ENCODE measurements around the gene FBXL14. TPM values are rescaled to one million over a fixed set of nuclear protein-coding genes. Genes with fewer than 3 reads are reported as not detected.

Gene FBXL14
- total RNA-seq, 1 donor from 2014 or later, result 16.7 TPM

- H3K9me3 Mint-ChIP-seq, result no peaks in the 10 kb centered on the region
- peaks cover 4% of the 10 kb centered on the region for H3K4me1 Mint-ChIP-seq (ENCODE audit: unreplicated experiment)
- H3K27ac Mint-ChIP-seq, result no peak overlapping the region
- peaks cover 13% of the 10 kb centered on the region for H3K36me3 Mint-ChIP-seq
- no peak for DNase-seq (ENCODE audit: extremely low spot score, unreplicated experiment)
- TF ChIP-seq, protein P1, sequence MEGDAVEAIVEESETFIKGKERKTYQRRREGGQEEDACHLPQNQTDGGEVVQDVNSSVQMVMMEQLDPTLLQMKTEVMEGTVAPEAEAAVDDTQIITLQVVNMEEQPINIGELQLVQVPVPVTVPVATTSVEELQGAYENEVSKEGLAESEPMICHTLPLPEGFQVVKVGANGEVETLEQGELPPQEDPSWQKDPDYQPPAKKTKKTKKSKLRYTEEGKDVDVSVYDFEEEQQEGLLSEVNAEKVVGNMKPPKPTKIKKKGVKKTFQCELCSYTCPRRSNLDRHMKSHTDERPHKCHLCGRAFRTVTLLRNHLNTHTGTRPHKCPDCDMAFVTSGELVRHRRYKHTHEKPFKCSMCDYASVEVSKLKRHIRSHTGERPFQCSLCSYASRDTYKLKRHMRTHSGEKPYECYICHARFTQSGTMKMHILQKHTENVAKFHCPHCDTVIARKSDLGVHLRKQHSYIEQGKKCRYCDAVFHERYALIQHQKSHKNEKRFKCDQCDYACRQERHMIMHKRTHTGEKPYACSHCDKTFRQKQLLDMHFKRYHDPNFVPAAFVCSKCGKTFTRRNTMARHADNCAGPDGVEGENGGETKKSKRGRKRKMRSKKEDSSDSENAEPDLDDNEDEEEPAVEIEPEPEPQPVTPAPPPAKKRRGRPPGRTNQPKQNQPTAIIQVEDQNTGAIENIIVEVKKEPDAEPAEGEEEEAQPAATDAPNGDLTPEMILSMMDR (conservative IDR thresholded peaks at IDR 0.05), result no peak
- H3K27me3 Mint-ChIP-seq, result peaks cover 23% of the 10 kb centered on the region
- no peak overlapping the region for H3K4me3 Mint-ChIP-seq
Observed at GRCh38 chr12:1618489-1618888, 24.1 kb upstream of the FBXL14 start.

GRCh38 chr12:1616233-1617066 lies 22.1 kb upstream of the FBXL14 start:
- no peak overlapping the region for H3K27ac Mint-ChIP-seq
- H3K27me3 Mint-ChIP-seq, result peaks cover 16% of the 10 kb centered on the region
- H3K9me3 Mint-ChIP-seq, result no peaks in the 10 kb centered on the region
- TF ChIP-seq, protein P1 (conservative IDR thresholded peaks at IDR 0.05), result no peak
- H3K36me3 Mint-ChIP-seq, result peaks cover 6% of the 10 kb centered on the region
- no peak for DNase-seq (ENCODE audit: extremely low spot score, unreplicated experiment)
- H3K4me3 Mint-ChIP-seq, result no peak overlapping the region
- H3K4me1 Mint-ChIP-seq (ENCODE audit: unreplicated experiment), result peaks cover 15% of the 10 kb centered on the region

- Mint-ChIP-seq H3K27me3 (peaks cover 15% of the 10 kb centered on the region), H3K9me3 (no peaks in the 10 kb centered on the region), H3K27ac (no peak overlapping the region), H3K4me1 (ENCODE audit: unreplicated experiment) (peaks cover 16% of the 10 kb centered on the region), H3K36me3 (peaks cover 6% of the 10 kb centered on the region), H3K4me3 (no peak overlapping the region)
- TF ChIP-seq, protein P1 (conservative IDR thresholded peaks at IDR 0.05), result no peak
- no peak for DNase-seq (ENCODE audit: extremely low spot score, unreplicated experiment)
Observed at GRCh38 chr12:1614360-1614759, 20.0 kb upstream of the FBXL14 start.

GRCh38 chr12:1613860-1614259 lies 19.5 kb upstream of the FBXL14 start:
- H3K27ac Mint-ChIP-seq, result no peak overlapping the region

DNA sequence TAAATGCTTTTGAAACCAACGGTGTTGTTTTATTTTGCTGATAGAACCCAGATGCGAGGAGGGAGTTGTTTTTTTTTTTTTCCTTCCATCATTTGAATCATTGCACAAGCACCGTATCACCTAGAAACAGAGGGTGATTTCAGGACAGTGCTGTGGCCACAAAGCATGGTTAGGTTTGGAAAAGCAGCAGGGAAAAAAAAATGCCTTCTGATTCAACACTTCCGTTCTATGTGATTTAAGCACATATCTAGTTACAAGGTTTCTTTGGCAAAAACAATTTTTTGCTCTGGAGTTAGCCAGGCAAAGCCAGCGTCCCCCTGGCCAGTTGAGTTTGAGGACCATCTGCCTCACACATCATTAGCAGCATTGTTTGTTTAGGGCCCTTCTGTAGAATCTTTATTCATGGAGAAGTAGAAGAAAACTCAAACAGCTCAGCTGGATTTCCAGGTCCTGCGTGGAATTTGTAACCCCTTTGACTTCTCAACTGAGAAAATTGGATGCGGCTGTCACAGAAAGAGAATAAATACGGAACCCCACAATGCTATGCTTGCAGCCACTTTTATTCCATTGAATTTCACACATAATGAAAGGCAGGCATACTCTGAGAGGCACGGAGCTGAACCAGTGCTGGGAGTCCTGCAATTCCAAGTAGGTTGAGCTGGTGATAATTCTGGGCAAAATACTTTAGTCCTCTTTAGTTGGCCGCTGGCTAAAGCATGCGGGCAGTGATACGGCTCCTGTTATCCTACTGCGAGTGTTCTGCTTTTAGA lies 17.6 kb upstream of the FBXL14 start:
- Mint-ChIP-seq H3K27me3 (peaks cover 4% of the 10 kb centered on the region), H3K9me3 (no peaks in the 10 kb centered on the region), H3K4me3 (peak overlapping the region; percentile 28), H3K27ac (no peak overlapping the region), H3K4me1 (ENCODE audit: unreplicated experiment) (peaks cover 13% of the 10 kb centered on the region), H3K36me3 (peaks cover 6% of the 10 kb centered on the region)
- TF ChIP-seq, protein P1 (conservative IDR thresholded peaks at IDR 0.05), result no peak
- DNase-seq (ENCODE audit: extremely low spot score, unreplicated experiment), result no peak

More at GRCh38 chr12:1613860-1614259, 19.5 kb upstream of the FBXL14 start:
- Mint-ChIP-seq H3K27me3 (peaks cover 12% of the 10 kb centered on the region), H3K9me3 (no peaks in the 10 kb centered on the region), H3K36me3 (peaks cover 6% of the 10 kb centered on the region), H3K4me1 (ENCODE audit: unreplicated experiment) (peaks cover 13% of the 10 kb centered on the region), H3K4me3 (no peak overlapping the region)
- DNase-seq (ENCODE audit: extremely low spot score, unreplicated experiment), result no peak
- TF ChIP-seq, protein P1 (conservative IDR thresholded peaks at IDR 0.05), result no peak
